Glomerular endothelial cell (primary cell): Measurements from ENCODE around the gene AGPAT4. TPM values are rescaled to one million over a fixed set of nuclear protein-coding genes. Genes with fewer than 3 reads are reported as not detected.

Experiments used
- DNase-seq: peaks from one replicate; pipeline ENCODE4 v3.0.0-alpha.2; 2011; ENCODE audit warnings: low read depth, low spot score; ENCODE audit errors: extremely low read depth
- total RNA-seq: library from RNA; depleted of rRNA; stranded (reverse); fragments of >200 nt; gene quantifications from 2 replicates; pipeline ENCODE4 v1.2.3, GENCODE V29; 2015

AGPAT4 gene
- total RNA-seq, 1 donor from 2014 or later = 15.8 TPM

GRCh38 chr6:161256407-161256806, 17.5 kb downstream of the AGPAT4 start:
- DNase-seq = no peak

- no peak for DNase-seq
Measured at GRCh38 chr6:161255518-161255917, 18.3 kb downstream of the AGPAT4 start.

GRCh38 chr6:161254464-161255253, 19.2 kb downstream of the AGPAT4 start:
- no peak for DNase-seq

GRCh38 chr6:161254126-161254463, 19.8 kb downstream of the AGPAT4 start:
- DNase-seq = no peak

- no peak for DNase-seq
Measured at GRCh38 chr6:161251345-161251744, 22.5 kb downstream of the AGPAT4 start.

GRCh38 chr6:161249327-161249726, 24.5 kb downstream of the AGPAT4 start:
- no peak for DNase-seq

- DNase-seq = no peak
Measured at GRCh38 chr6:161246725-161247124, 27.1 kb downstream of the AGPAT4 start.

- DNase-seq = no peak
Measured at GRCh38 chr6:161245363-161245762, 28.5 kb downstream of the AGPAT4 start.

GRCh38 chr6:161244725-161245124, 29.1 kb downstream of the AGPAT4 start:
- DNase-seq = no peak

GRCh38 chr6:161242779-161243693, 30.8 kb downstream of the AGPAT4 start:
- DNase-seq = no peak

GRCh38 chr6:161242113-161242512, 31.7 kb downstream of the AGPAT4 start:
- DNase-seq = no peak

- no peak for DNase-seq
Measured at GRCh38 chr6:161239001-161239400, 34.9 kb downstream of the AGPAT4 start.

- DNase-seq = no peak
Measured at GRCh38 chr6:161238500-161238899, 35.4 kb downstream of the AGPAT4 start.

GRCh38 chr6:161238081-161238480, 35.8 kb downstream of the AGPAT4 start:
- DNase-seq = no peak

- DNase-seq = no peak
Measured at GRCh38 chr6:161237176-161237575, 36.7 kb downstream of the AGPAT4 start.

- DNase-seq = no peak
Measured at GRCh38 chr6:161235776-161236633, 37.9 kb downstream of the AGPAT4 start.

GRCh38 chr6:161233986-161234661, 39.7 kb downstream of the AGPAT4 start:
- no peak for DNase-seq

- no peak for DNase-seq
Measured at GRCh38 chr6:161232467-161232866, 41.4 kb downstream of the AGPAT4 start.

- DNase-seq = no peak
Measured at GRCh38 chr6:161232010-161232409, 41.9 kb downstream of the AGPAT4 start.

- DNase-seq = no peak
Measured at GRCh38 chr6:161230339-161230738, 43.5 kb downstream of the AGPAT4 start.
